Hepatocyte (in vitro differentiated cells): ENCODE data around the gene NANS.

ENCODE experiments used
- EZH2phosphoT487 ChIP-seq: fragments of 200-600 bp; sonication (generic); IDR thresholded peaks from one replicate; pipeline ENCODE4 v1.6.1; 2018; ENCODE audit warnings: antibody characterized with exemption, mild to moderate bottlenecking, low read depth, moderate library complexity; ENCODE audit not compliant: unreplicated experiment, severe bottlenecking
- TF ChIP-seq, protein P1 (sequence below): fragments of 200-600 bp; sonication (generic); IDR thresholded peaks from 2 replicates; pipeline ENCODE4 v1.5.1; 2016; ENCODE audit warnings: antibody characterized with exemption, mild to moderate bottlenecking; ENCODE audit not compliant: poor library complexity

DNA sequence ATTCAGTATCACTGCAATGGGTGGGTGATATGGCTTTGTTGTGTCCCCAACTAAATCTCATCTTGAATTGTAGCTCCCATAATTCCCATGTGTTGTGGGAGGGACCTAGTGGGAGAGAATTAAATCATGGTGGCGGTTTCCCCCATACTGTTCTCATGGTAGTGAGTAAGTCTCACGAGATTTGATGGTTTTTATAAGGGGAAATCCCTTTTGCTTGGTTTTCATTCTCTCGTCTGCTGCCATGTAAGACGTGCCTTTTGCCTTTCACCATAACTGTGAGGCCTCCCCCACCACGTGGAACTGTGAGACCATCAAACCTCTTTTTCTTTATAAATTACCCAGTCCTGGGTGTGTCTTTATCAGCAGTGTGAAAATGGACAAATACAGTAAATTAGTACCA lies 9.5 kb upstream of the NANS start:
- TF ChIP-seq, protein P1, sequence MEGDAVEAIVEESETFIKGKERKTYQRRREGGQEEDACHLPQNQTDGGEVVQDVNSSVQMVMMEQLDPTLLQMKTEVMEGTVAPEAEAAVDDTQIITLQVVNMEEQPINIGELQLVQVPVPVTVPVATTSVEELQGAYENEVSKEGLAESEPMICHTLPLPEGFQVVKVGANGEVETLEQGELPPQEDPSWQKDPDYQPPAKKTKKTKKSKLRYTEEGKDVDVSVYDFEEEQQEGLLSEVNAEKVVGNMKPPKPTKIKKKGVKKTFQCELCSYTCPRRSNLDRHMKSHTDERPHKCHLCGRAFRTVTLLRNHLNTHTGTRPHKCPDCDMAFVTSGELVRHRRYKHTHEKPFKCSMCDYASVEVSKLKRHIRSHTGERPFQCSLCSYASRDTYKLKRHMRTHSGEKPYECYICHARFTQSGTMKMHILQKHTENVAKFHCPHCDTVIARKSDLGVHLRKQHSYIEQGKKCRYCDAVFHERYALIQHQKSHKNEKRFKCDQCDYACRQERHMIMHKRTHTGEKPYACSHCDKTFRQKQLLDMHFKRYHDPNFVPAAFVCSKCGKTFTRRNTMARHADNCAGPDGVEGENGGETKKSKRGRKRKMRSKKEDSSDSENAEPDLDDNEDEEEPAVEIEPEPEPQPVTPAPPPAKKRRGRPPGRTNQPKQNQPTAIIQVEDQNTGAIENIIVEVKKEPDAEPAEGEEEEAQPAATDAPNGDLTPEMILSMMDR = no peak
- TF ChIP-seq EZH2phosphoT487 = no peak
